PC-9 (cell line): Measurements from ENCODE around the gene MLX. TPM values are rescaled to one million over a fixed set of nuclear protein-coding genes. Genes with fewer than 3 reads are reported as not detected.

Experiments
- BruUV-seq: library from RNA; stranded (reverse); fragments of 400-500 nt; replicated peaks from 2 replicates; lab custom pipeline; 2021; lab: Mats Ljungman, UMichigan
- CTCF ChIA-PET: fragments of 300-600 bp; sonication (Branson Sonifier 250); formaldehyde crosslinking; loops from one replicate; lab custom pipeline; 2022; ENCODE audit warnings: antibody characterized with exemption; lab: Charles Lee
- POLR2A ChIA-PET: fragments of 300-600 bp; sonication (Branson Sonifier 250); formaldehyde crosslinking; loops from one replicate; lab custom pipeline; 2022; ENCODE audit warnings: antibody characterized with exemption; ENCODE audit not compliant: unreplicated experiment; lab: Charles Lee
- DNase-seq, 2 experiments: peaks; one replicate each; pipeline versions ENCODE4 v3.0.0 to v3.0.0-alpha.2; 2015 to 2022; ENCODE audit warnings: mixed read lengths in 1 of 2
- H2AFZ ChIP-seq: fragments of 200-600 bp; sonication (generic); 2 replicates; pipeline ENCODE4 v1.8.1; 2017; ENCODE audit warnings: antibody characterized with exemption
- H3F3A ChIP-seq: fragments of 200-600 bp; sonication (generic); 2 replicates; pipeline ENCODE4 v1.8.1; 2017; ENCODE audit warnings: antibody characterized with exemption, mild to moderate bottlenecking, low read depth; ENCODE audit not compliant: insufficient read depth
- H3K27ac ChIP-seq: fragments of 200-600 bp; sonication (generic); 2 replicates; pipeline ENCODE4 v1.6.1; 2016; ENCODE audit warnings: mixed run types
- H3K27me3 ChIP-seq: fragments of 200-600 bp; sonication (generic); 2 replicates; pipeline ENCODE4 v1.6.1; 2016; ENCODE audit warnings: low read depth, mixed run types; ENCODE audit not compliant: insufficient read depth
- H3K36me3 ChIP-seq: fragments of 200-600 bp; sonication (generic); 2 replicates; pipeline ENCODE4 v1.6.1; 2016; ENCODE audit warnings: low read depth, mixed run types
- H3K4me1 ChIP-seq: fragments of 200-600 bp; sonication (generic); replicated peaks from 2 replicates; pipeline ENCODE4 v1.6.1; 2016; ENCODE audit warnings: mixed run types; ENCODE audit not compliant: insufficient read depth
- H3K4me2 ChIP-seq: fragments of 200-600 bp; sonication (generic); 2 replicates; pipeline ENCODE4 v1.6.1; 2017; ENCODE audit warnings: mixed run types
- H3K4me3 ChIP-seq: fragments of 200-600 bp; sonication (generic); 2 replicates; pipeline ENCODE4 v1.6.1; 2016; ENCODE audit warnings: mixed run types
- H3K79me2 ChIP-seq: fragments of 200-600 bp; sonication (generic); 2 replicates; pipeline ENCODE4 v1.6.1; 2017; ENCODE audit warnings: low read depth, mixed run types
- H3K9me2 ChIP-seq: fragments of 200-600 bp; sonication (generic); 2 replicates; pipeline ENCODE4 v1.8.1; 2017; ENCODE audit warnings: mild to moderate bottlenecking; ENCODE audit not compliant: insufficient read depth
- H3K9me3 ChIP-seq: fragments of 200-600 bp; sonication (generic); 2 replicates; pipeline ENCODE4 v1.8.1; 2016; ENCODE audit warnings: low read depth; ENCODE audit not compliant: insufficient read depth
- H4K20me1 ChIP-seq: fragments of 200-600 bp; sonication (generic); 2 replicates; pipeline ENCODE4 v1.8.1; 2017; ENCODE audit not compliant: insufficient read depth
- CTCF ChIP-seq: fragments of 200-600 bp; sonication (generic); conservative IDR thresholded peaks from 2 replicates; pipeline ENCODE4 v1.6.1; 2017; ENCODE audit warnings: mixed run types, antibody characterized with exemption, mild to moderate bottlenecking, moderate library complexity
- EZH2 ChIP-seq: fragments of 200-600 bp; sonication (generic); IDR thresholded peaks from 2 replicates; pipeline ENCODE4 v1.8.0; 2017; ENCODE audit warnings: antibody characterized with exemption, low read depth
- intact Hi-C: fragments of 100-400 bp; cut with micrococcal nuclease; formaldehyde crosslinking; loops from one replicate; pipeline ENCODE4 v1.10.0; 2022; ENCODE audit not compliant: unreplicated experiment
- total RNA-seq: library from RNA; stranded (reverse); gene quantifications from 2 replicates; pipeline ENCODE4 v1.2.3, GENCODE V29; 2021

The MLX gene
- total RNA-seq, 1 experiment from 2014 or later = 26.0 TPM

GRCh38 chr17:42585353-42585752 lies 18.5 kb downstream of the MLX start:
- Histone ChIP-seq H2AFZ (no peak overlapping the region), H3F3A (peaks cover 16% of the 10 kb centered on the region; the same call in 1 of the 2 replicates), H3K79me2 (no peaks in the 10 kb centered on the region), H3K36me3 (peaks cover 18% of the 10 kb centered on the region), H3K27me3 (no peaks in the 10 kb centered on the region), H3K9me2 (no peaks in the 10 kb centered on the region), H3K4me1 (no peaks in the 10 kb centered on the region), H3K4me2 (no peak overlapping the region), H4K20me1 (no peaks in the 10 kb centered on the region), H3K9me3 (no peaks in the 10 kb centered on the region), H3K27ac (no peak overlapping the region), H3K4me3 (no peak overlapping the region)
- no TSS peak for BruUV-seq
- DNase-seq = no peak
- ChIA-PET CTCF (no interaction called here), POLR2A (no interaction called here)
- TF ChIP-seq EZH2 (no peak), CTCF (no peak)
- intact Hi-C loops = no loop called here

- no peak overlapping the region for H2AFZ ChIP-seq
- no peaks in the 10 kb centered on the region for H4K20me1 ChIP-seq
- no peak overlapping the region for H3K27ac ChIP-seq
- no peak overlapping the region for H3K4me3 ChIP-seq
- DNase-seq = no peak
- peaks cover 12% of the 10 kb centered on the region; the same call in 1 of the 2 replicates for H3F3A ChIP-seq
- no peaks in the 10 kb centered on the region for H3K4me1 ChIP-seq
- no peaks in the 10 kb centered on the region for H3K9me2 ChIP-seq
- POLR2A ChIA-PET = no interaction called here
- CTCF ChIA-PET = no interaction called here
- no TSS peak for BruUV-seq
- H3K27me3 ChIP-seq = no peaks in the 10 kb centered on the region
- intact Hi-C loops = no loop called here
- no peak overlapping the region for H3K4me2 ChIP-seq
- peaks cover 20% of the 10 kb centered on the region for H3K36me3 ChIP-seq
- H3K9me3 ChIP-seq = no peaks in the 10 kb centered on the region
- H3K79me2 ChIP-seq = no peaks in the 10 kb centered on the region
- TF ChIP-seq EZH2 (no peak), CTCF (no peak)
These were observed 19.8 kb downstream of the MLX start for GRCh38 chr17:42586514-42587230.

GRCh38 chr17:42590886-42591285 lies 24.0 kb downstream of the MLX start:
- intact Hi-C loops = no loop called here
- CTCF ChIA-PET = no interaction called here
- H3K27ac ChIP-seq = no peak overlapping the region
- H2AFZ ChIP-seq = no peak overlapping the region
- H3K36me3 ChIP-seq = peaks cover 10% of the 10 kb centered on the region; the same call in 1 of the 2 replicates
- no TSS peak for BruUV-seq
- no peaks in the 10 kb centered on the region for H3K4me1 ChIP-seq
- H3K79me2 ChIP-seq = no peaks in the 10 kb centered on the region
- peaks cover 4% of the 10 kb centered on the region; the same call in 1 of the 2 replicates for H3F3A ChIP-seq
- no peaks in the 10 kb centered on the region for H3K9me2 ChIP-seq
- H3K4me3 ChIP-seq = no peak overlapping the region
- POLR2A ChIA-PET = no interaction called here
- no peak for DNase-seq
- no peak overlapping the region for H3K4me2 ChIP-seq
- TF ChIP-seq CTCF = no peak
- TF ChIP-seq EZH2 = no peak
- H3K9me3 ChIP-seq = no peaks in the 10 kb centered on the region
- no peaks in the 10 kb centered on the region for H3K27me3 ChIP-seq
- no peaks in the 10 kb centered on the region for H4K20me1 ChIP-seq
